GM12872 (cell line): ENCODE data around the gene MYADML2.
A peak's percentile ranks its signal among the peaks of the same experiment; 100 is the strongest.

ENCODE experiments used
- CTCF ChIP-seq: IDR thresholded peaks from 3 replicates; pipeline ENCODE4 v1.5.1; 2011; ENCODE audit warnings: low read depth, mild to moderate bottlenecking, low read length, moderate library complexity; ENCODE audit not compliant: insufficient read depth

The MYADML2 gene

GRCh38 chr17:81928544-81929252 is 18.3 kb downstream of the MYADML2 start:
- TF ChIP-seq CTCF: no peak

GRCh38 chr17:81927653-81928543 is 19.1 kb downstream of the MYADML2 start, which contains the start of gene MAFG:
TSS of gene MAFG (minus strand) at chr17:81927735. CDS start at chr17:81923185, 4,550 bp downstream.
- TF ChIP-seq CTCF: peak; percentile 47; the same call in 2 of the 3 replicates

DNA sequence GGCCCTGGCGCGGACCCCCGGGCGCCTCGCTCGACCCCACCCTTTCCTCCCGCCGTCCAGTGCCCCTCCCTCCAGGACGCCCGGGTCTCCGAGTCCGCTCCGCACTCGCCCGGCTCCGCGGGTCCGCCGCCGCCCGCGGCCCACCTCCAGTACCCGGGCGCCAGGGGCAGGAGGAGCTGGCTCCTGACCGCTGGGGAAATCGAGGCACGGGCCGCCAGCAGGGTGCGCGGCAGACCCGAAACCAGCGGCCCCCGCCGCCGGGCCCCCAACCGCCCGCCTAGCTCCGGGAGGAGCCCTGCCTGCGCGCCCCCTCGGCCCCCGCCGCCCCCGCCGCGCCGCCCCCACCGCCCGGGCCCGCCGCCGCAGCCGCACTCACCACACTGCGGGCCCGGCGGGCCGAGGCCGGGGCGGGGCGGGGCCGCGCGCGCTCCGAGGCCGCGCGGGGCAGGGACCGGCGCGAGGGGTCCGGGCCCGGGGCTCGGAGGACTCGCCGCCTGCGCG is 19.8 kb downstream of the MYADML2 start:
- no peak for TF ChIP-seq CTCF

- no peak for TF ChIP-seq CTCF
These were observed 20.4 kb downstream of the MYADML2 start for GRCh38 chr17:81926451-81927151.

- TF ChIP-seq CTCF: no peak
These were observed 21.1 kb downstream of the MYADML2 start for GRCh38 chr17:81925860-81926450.

GRCh38 chr17:81924557-81925532 is 22.2 kb downstream of the MYADML2 start:
- no peak for TF ChIP-seq CTCF
